ENCODE measurements around the gene AHCY.
"Not testable (repeated sequence)": the region's sequence is repeated elsewhere in the genome, so short reads cannot be mapped to it uniquely, and the experiment has no call there.

Gene AHCY

GRCh38 chr20:34295284-34295683, 7.9 kb downstream of the AHCY start:
- no peak for DNase-seq

- DNase-seq: no peak
Measured at GRCh38 chr20:34294563-34294962, 8.6 kb downstream of the AHCY start.

- no peak for DNase-seq
Measured at GRCh38 chr20:34293589-34293988, 9.6 kb downstream of the AHCY start.

GRCh38 chr20:34293119-34293518, 10.0 kb downstream of the AHCY start:
- no peak for DNase-seq

- DNase-seq: no peak
Measured at GRCh38 chr20:34292496-34292895, 10.7 kb downstream of the AHCY start.

- no peak for DNase-seq
Measured at GRCh38 chr20:34290471-34290870, 12.7 kb downstream of the AHCY start.

GRCh38 chr20:34287500-34287899, 15.7 kb downstream of the AHCY start:
- not testable (repeated sequence) for DNase-seq

GRCh38 chr20:34285450-34285849, 17.7 kb downstream of the AHCY start:
- no peak for DNase-seq

- DNase-seq: no peak
Measured at GRCh38 chr20:34283844-34284243, 19.3 kb downstream of the AHCY start.

- no peak for DNase-seq
Measured at GRCh38 chr20:34282041-34282440, 21.1 kb downstream of the AHCY start.

GRCh38 chr20:34281177-34281576, 22.0 kb downstream of the AHCY start:
- no peak for DNase-seq

- DNase-seq: no peak
Measured at GRCh38 chr20:34274694-34275093, 28.5 kb downstream of the AHCY start.

- no peak for DNase-seq
Measured at GRCh38 chr20:34271956-34272355, 31.2 kb downstream of the AHCY start.

GRCh38 chr20:34269996-34270627, 33.0 kb downstream of the AHCY start:
- DNase-seq: no peak

- DNase-seq: no peak
Measured at GRCh38 chr20:34268851-34269636, 34.1 kb downstream of the AHCY start.

GRCh38 chr20:34268145-34268544, 35.0 kb downstream of the AHCY start:
- no peak for DNase-seq

- no peak for DNase-seq
Measured at GRCh38 chr20:34264141-34264540, 39.0 kb downstream of the AHCY start.

GRCh38 chr20:34263468-34263867, 39.7 kb downstream of the AHCY start:
- not testable (repeated sequence) for DNase-seq

GRCh38 chr20:34262488-34263288, 40.5 kb downstream of the AHCY start:
- DNase-seq: no peak

- DNase-seq: no peak
Measured at GRCh38 chr20:34260208-34260942, 42.8 kb downstream of the AHCY start.

GRCh38 chr20:34256629-34257124, 46.5 kb downstream of the AHCY start:
- no peak for DNase-seq

GRCh38 chr20:34254979-34255378, 48.2 kb downstream of the AHCY start:
- no peak for DNase-seq

Data from NCI-H187 treated with DMSO at 0.1 percent for 48 hours (cell line).